SKM-1 (cell line): ENCODE results near the gene ASB4.
A peak's percentile ranks its signal among the peaks of the same experiment; 100 is the strongest.
"Not testable (repeated sequence)": the region's sequence is repeated elsewhere in the genome, so short reads cannot be mapped to it uniquely, and the experiment has no call there.

ENCODE experiments used
- DNase-seq: peaks from one replicate; lab custom pipeline; 2025; ENCODE audit not compliant: unreplicated experiment; lab: John Stamatoyannopoulos, UW

The ASB4 gene

GRCh38 chr7:95485391-95486123 is at the start of gene ASB4:
Gene ASB4 (plus strand): TSS chr7:95485943. CDS start chr7:95485972, 29 bp downstream.
- DNase-seq: no peak

- DNase-seq: no peak
Observed at GRCh38 chr7:95436407-95436806, 49.3 kb upstream of the ASB4 start.

- DNase-seq: no peak
Observed at GRCh38 chr7:95440394-95441038, 45.2 kb upstream of the ASB4 start.

GRCh38 chr7:95441042-95441823 is 44.5 kb upstream of the ASB4 start:
- no peak for DNase-seq

GRCh38 chr7:95444796-95445195 is 40.9 kb upstream of the ASB4 start:
- no peak for DNase-seq

- DNase-seq: no peak
Observed at GRCh38 chr7:95446618-95447017, 39.1 kb upstream of the ASB4 start.

GRCh38 chr7:95454438-95455045 is 31.2 kb upstream of the ASB4 start:
- no peak for DNase-seq

- DNase-seq: no peak
Observed at GRCh38 chr7:95457947-95458346, 27.8 kb upstream of the ASB4 start.

- not testable (repeated sequence) for DNase-seq
Observed at GRCh38 chr7:95460653-95461052, 25.1 kb upstream of the ASB4 start.

- no peak for DNase-seq
Observed at GRCh38 chr7:95467912-95468607, 17.7 kb upstream of the ASB4 start.

GRCh38 chr7:95469187-95469586 is 16.6 kb upstream of the ASB4 start:
- no peak for DNase-seq

- DNase-seq: no peak
Observed at GRCh38 chr7:95469848-95470247, 15.9 kb upstream of the ASB4 start.

- peak; percentile 4 for DNase-seq
Observed at GRCh38 chr7:95470452-95470851, 15.3 kb upstream of the ASB4 start.

- DNase-seq: no peak
Observed at GRCh38 chr7:95471071-95471470, 14.7 kb upstream of the ASB4 start.

GRCh38 chr7:95472581-95473161 is 13.1 kb upstream of the ASB4 start:
- DNase-seq: no peak

- DNase-seq: no peak
Observed at GRCh38 chr7:95473276-95473985, 12.3 kb upstream of the ASB4 start.

GRCh38 chr7:95476072-95476847 is 9.5 kb upstream of the ASB4 start:
- no peak for DNase-seq

GRCh38 chr7:95476904-95477594 is 8.7 kb upstream of the ASB4 start:
- peak; percentile 58 for DNase-seq
